ENCODE results near the gene IL31. TPM values are rescaled to one million over a fixed set of nuclear protein-coding genes. Genes with fewer than 3 reads are reported as not detected.

Gene IL31
- total RNA-seq, 1 donor from 2014 or later, result not detected

DNA sequence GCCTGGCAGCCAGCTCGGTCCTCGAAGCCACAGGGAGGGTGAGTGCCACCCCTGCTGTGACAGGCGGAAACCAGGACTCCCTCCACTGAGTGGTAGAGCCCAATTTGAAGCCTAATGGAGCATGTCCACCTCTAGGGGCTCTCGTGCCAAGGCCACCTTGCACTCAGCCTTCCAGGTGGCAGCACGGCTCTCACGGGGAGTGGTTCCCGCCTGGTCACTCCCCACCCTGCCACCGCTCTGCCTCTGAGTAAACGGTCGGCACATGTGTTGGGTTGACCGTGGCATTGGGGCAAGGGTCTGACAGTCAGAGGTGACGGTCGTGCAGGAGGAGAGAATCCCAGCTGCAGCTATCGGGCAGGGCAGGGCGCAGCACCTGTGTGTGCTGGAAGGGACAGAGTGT, 34.8 kb downstream of the IL31 start:
- TF ChIP-seq, protein P1, sequence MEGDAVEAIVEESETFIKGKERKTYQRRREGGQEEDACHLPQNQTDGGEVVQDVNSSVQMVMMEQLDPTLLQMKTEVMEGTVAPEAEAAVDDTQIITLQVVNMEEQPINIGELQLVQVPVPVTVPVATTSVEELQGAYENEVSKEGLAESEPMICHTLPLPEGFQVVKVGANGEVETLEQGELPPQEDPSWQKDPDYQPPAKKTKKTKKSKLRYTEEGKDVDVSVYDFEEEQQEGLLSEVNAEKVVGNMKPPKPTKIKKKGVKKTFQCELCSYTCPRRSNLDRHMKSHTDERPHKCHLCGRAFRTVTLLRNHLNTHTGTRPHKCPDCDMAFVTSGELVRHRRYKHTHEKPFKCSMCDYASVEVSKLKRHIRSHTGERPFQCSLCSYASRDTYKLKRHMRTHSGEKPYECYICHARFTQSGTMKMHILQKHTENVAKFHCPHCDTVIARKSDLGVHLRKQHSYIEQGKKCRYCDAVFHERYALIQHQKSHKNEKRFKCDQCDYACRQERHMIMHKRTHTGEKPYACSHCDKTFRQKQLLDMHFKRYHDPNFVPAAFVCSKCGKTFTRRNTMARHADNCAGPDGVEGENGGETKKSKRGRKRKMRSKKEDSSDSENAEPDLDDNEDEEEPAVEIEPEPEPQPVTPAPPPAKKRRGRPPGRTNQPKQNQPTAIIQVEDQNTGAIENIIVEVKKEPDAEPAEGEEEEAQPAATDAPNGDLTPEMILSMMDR (conservative IDR thresholded peaks at IDR 0.05; ENCODE audit: low read depth, low read length), result no peak

DNA sequence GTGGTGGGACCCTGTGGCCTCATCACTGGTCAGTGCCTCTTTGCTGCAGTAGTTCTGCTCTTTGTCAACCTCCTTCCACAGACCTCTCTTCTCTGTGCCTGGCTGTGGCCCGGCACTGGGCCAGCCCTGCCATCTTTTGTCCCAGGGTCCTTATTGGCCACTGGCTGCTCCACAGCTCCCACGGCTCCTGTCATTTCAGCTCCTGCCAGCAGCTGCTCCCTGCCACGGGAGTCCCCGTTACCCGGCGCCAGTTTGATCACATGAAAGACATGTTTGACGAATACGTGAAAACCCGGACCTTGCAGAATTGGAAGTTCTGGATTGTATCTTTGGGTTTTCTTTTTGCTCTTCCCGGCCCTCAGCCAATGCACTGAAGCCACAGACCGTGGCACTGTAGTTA, 35.4 kb downstream of the IL31 start:
- TF ChIP-seq, protein P1 (conservative IDR thresholded peaks at IDR 0.05; ENCODE audit: low read depth, low read length), result no peak
- no peak for DNase-seq (ENCODE audit: low read depth)
- no peak overlapping the region for H3K4me3 ChIP-seq (ENCODE audit: low read depth, low read length)

More for the DNA sequence above, 34.8 kb downstream of the IL31 start:
- DNase-seq (ENCODE audit: low read depth), result no peak
- H3K4me3 ChIP-seq (ENCODE audit: low read depth, low read length), result no peak overlapping the region

DNA sequence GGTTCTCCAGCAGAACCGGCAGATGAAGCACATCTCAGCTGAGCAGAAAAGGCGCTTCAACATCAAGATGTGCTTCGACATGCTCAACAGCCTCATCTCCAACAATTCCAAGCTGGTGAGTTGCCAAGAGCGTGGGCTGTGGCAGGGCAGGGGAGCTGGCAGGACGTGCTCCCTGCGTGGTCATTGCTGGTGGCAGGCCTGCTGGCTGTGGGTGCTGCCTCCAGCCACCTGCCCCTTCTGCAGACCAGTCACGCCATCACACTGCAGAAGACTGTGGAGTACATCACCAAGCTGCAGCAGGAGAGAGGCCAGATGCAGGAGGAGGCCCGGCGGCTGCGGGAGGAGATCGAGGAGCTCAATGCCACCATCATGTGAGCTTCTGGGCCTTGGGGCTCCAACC, 35.8 kb downstream of the IL31 start:
- DNase-seq (ENCODE audit: low read depth), result no peak
- TF ChIP-seq, protein P1 (conservative IDR thresholded peaks at IDR 0.05; ENCODE audit: low read depth, low read length), result no peak
- no peak overlapping the region for H3K4me3 ChIP-seq (ENCODE audit: low read depth, low read length)

DNA sequence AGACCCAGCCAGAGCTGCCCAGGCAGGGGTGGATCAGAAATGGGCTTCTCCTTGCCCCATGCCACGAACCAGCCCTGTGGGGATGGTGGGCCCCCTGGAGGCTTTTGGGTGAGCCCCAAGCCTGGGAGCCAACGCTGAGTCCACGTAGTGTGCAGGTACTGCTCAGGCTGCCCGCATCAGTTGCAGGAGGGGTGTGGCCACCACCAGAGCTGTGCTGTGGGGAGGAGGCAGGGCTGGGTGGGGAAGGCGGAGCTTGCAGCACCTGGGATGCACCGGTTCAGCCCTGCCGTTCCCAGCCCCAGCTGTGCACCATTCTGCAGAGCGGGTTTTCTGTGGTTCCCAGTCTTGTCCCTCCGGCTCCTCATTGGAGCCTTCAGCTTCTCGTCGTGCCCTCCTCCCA, 36.3 kb downstream of the IL31 start:
- TF ChIP-seq, protein P1 (conservative IDR thresholded peaks at IDR 0.05; ENCODE audit: low read depth, low read length), result no peak
- DNase-seq (ENCODE audit: low read depth), result no peak
- H3K4me3 ChIP-seq (ENCODE audit: low read depth, low read length), result no peak overlapping the region

DNA sequence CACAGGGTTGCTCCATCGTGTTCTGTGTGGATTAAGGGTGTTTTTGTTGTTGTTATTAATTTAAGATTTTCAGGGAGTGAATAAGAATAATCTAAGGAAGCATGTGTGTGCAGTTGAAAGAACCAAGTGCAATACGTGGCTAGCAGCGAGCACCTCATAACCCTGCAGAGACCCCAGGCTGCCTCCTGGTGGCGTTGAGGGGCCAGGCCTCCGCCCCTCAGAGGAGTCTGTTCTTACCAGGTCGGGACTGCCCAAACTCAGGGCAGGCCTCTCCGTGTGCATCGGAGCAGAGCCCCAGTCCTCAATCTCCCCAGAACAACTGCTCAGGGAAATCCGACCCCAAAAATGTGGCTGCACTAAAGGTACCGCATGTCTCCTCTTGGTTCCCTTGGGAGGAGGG, 36.8 kb downstream of the IL31 start:
- TF ChIP-seq, protein P1 (conservative IDR thresholded peaks at IDR 0.05; ENCODE audit: low read depth, low read length), result no peak
- DNase-seq (ENCODE audit: low read depth), result no peak
- H3K4me3 ChIP-seq (ENCODE audit: low read depth, low read length), result no peak overlapping the region

DNA sequence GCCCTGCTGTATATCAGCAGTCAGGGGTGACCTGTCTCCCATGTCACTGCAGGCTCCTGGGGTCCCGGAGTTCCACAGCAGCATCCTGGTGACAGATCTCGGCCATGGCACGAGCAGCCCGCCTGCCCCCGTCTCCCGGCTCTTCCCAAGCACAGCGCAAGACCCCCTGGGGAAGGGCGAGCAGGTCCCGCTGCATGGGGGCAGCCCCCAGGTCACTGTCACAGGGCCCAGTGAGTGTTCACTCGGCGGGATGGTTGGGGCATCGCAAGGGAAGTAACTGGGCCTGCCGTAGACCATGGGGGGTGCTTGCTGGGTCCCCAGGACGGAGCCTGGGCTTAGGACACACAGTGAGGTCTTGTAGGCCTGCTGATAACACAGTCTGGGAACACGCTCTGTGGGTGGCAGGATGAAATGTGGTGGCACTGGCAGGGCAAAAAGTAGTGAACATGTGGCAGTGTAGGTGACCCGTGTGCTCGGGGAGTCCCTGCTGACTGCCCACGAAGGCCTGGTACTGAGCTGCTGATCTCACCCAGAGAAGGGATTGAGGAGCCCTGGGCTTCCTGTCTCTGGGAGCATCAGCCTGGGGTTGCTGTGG, 38.5 kb downstream of the IL31 start:
- no peak overlapping the region for H3K4me3 ChIP-seq (ENCODE audit: low read depth, low read length)
- DNase-seq (ENCODE audit: low read depth), result no peak
- TF ChIP-seq, protein P1 (conservative IDR thresholded peaks at IDR 0.05; ENCODE audit: low read depth, low read length), result no peak
